Muscle of arm (tissue), 12 donors: Measurements from ENCODE around the gene C6orf163. TPM values are rescaled to one million over a fixed set of nuclear protein-coding genes. Genes with fewer than 3 reads are reported as not detected.

Source experiments
- DNase-seq: peaks from one replicate; pipeline ENCODE4 v3.0.0-alpha.2; 2013
- polyA plus RNA-seq, 12 donors: library from polyadenylated mRNA; unstranded; fragments of 120-200 nt; gene quantifications; one replicate each; pipeline ENCODE4 v1.2.1, GENCODE V29; 2013; ENCODE audit not compliant: insufficient read length in 12 of 12

The C6orf163 gene
- polyA plus RNA-seq, 12 donors = 0.75 to 5.8 (median 2.2) TPM; not detected in 2

GRCh38 chr6:87356181-87356580 lies 11.6 kb downstream of the C6orf163 start:
- DNase-seq = no peak

- no peak for DNase-seq
Measured at GRCh38 chr6:87357479-87358196, 13.0 kb downstream of the C6orf163 start.

GRCh38 chr6:87364602-87365252 lies 20.1 kb downstream of the C6orf163 start:
- DNase-seq = no peak

GRCh38 chr6:87366072-87366827 lies 21.6 kb downstream of the C6orf163 start:
- no peak for DNase-seq

GRCh38 chr6:87366899-87367298 lies 22.3 kb downstream of the C6orf163 start:
- DNase-seq = no peak

- DNase-seq = no peak
Measured at GRCh38 chr6:87373377-87373776, 28.8 kb downstream of the C6orf163 start.

GRCh38 chr6:87375315-87375714 lies 30.7 kb downstream of the C6orf163 start:
- DNase-seq = no peak

- no peak for DNase-seq
Measured at GRCh38 chr6:87376643-87377042, 32.0 kb downstream of the C6orf163 start.

- DNase-seq = no peak
Measured at GRCh38 chr6:87378947-87379346, 34.3 kb downstream of the C6orf163 start.

- no peak for DNase-seq
Measured at GRCh38 chr6:87382861-87383260, 38.2 kb downstream of the C6orf163 start.

- DNase-seq = no peak
Measured at GRCh38 chr6:87384038-87384437, 39.4 kb downstream of the C6orf163 start.

GRCh38 chr6:87384449-87384848 lies 39.8 kb downstream of the C6orf163 start:
- no peak for DNase-seq

GRCh38 chr6:87391334-87391733 lies 46.7 kb downstream of the C6orf163 start:
- DNase-seq = no peak

GRCh38 chr6:87393026-87393622 lies 48.5 kb downstream of the C6orf163 start:
- peak; percentile 61 for DNase-seq

GRCh38 chr6:87395431-87395830 lies 50.8 kb downstream of the C6orf163 start:
- no peak for DNase-seq

- DNase-seq = no peak
Measured at GRCh38 chr6:87396595-87397392, 52.2 kb downstream of the C6orf163 start.

GRCh38 chr6:87397656-87398055 lies 53.0 kb downstream of the C6orf163 start:
- no peak for DNase-seq

GRCh38 chr6:87401832-87402231 lies 57.2 kb downstream of the C6orf163 start:
- no peak for DNase-seq

GRCh38 chr6:87407561-87407900 lies 62.9 kb downstream of the C6orf163 start:
- no peak for DNase-seq

- DNase-seq = peak; percentile 75
Measured at GRCh38 chr6:87407901-87408720, 63.5 kb downstream of the C6orf163 start, which contains the start of gene CFAP206. CFAP206 (plus strand) TSS chr6:87407972; CDS start chr6:87409840, 1,868 bp downstream.
